ENCODE results near the gene IL19. TPM values are rescaled to one million over a fixed set of nuclear protein-coding genes. Genes with fewer than 3 reads are reported as not detected.
A peak's percentile ranks its signal among the peaks of the same experiment; 100 is the strongest.

The IL19 gene
- total and polyA plus RNA-seq, 4 donors = not detected

DNA sequence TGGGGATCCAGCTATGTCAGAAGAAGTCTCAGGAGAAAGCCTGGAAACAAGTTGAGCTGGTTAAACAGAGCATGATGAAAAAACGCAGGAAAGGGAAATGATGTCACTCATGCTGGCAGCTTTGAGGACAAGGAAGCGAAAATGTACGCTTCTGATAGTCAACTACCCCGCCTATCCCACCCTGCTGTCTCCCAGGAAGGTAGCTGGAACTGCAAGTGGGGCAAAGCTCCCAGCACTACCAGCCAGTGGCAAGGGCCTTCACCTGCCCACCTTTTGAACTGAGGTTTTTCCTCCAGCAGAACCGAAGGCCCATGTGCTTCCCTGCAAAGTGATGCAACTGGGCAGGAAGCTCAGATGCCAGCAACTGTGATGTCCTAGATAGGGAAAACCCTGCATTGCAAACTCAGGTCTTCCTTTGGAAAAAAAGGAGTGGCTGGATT lies 88.5 kb downstream of the IL19 start:
- Histone ChIP-seq H3K27ac (ENCODE audit: low read depth, low read length) (no peak overlapping the region), H3K36me3 (ENCODE audit: control insufficient read depth, insufficient read depth, low read length) (no peaks in the 10 kb centered on the region), H3K4me3 (ENCODE audit: low read depth, low read length) (no peak overlapping the region), H3K4me1 (ENCODE audit: control insufficient read depth, insufficient read depth, low read length) (no peaks in the 10 kb centered on the region), H3K27me3 (ENCODE audit: control insufficient read depth, insufficient read depth, low read length) (no peaks in the 10 kb centered on the region), H3K9me3 (ENCODE audit: control insufficient read depth, insufficient read depth, low read length) (no peaks in the 10 kb centered on the region)
- WGBS (ENCODE audit: insufficient coverage) = 81% methylated on average over 4 of the region's 5 CpGs
- no peak for DNase-seq (ENCODE audit: low read depth in 4 of 6, low spot score in 6 of 6)

DNA sequence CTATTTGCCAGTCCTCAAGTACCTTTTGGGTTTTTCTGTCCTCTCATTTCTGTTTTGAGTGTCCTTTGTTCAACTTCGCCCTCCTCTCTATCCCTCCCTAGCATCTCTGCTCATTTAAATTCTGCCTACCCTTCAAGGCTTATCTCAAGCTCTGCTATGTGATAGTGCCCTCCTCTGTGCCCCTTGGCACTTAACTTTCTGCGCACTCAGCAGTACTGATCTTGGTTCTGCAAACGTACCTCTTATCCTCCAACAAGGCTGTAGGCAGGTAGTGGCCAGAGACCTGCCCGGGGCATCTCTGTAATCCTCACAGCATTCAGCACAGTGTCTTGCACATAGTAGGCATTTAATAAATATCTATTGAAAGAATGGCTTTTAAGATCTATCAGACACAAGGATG lies 89.6 kb downstream of the IL19 start:
- Histone ChIP-seq H3K4me1 (ENCODE audit: control insufficient read depth, insufficient read depth, low read length) (no peaks in the 10 kb centered on the region), H3K9me3 (ENCODE audit: control insufficient read depth, insufficient read depth, low read length) (no peaks in the 10 kb centered on the region), H3K36me3 (ENCODE audit: control insufficient read depth, insufficient read depth, low read length) (no peaks in the 10 kb centered on the region), H3K4me3 (ENCODE audit: low read depth, low read length) (no peak overlapping the region), H3K27ac (ENCODE audit: low read depth, low read length) (no peak overlapping the region), H3K27me3 (ENCODE audit: control insufficient read depth, insufficient read depth, low read length) (no peaks in the 10 kb centered on the region)
- 91% methylated on average over 2 of the region's 4 CpGs for WGBS (ENCODE audit: insufficient coverage)
- no peak for DNase-seq (ENCODE audit: low read depth in 4 of 6, low spot score in 6 of 6)

DNA sequence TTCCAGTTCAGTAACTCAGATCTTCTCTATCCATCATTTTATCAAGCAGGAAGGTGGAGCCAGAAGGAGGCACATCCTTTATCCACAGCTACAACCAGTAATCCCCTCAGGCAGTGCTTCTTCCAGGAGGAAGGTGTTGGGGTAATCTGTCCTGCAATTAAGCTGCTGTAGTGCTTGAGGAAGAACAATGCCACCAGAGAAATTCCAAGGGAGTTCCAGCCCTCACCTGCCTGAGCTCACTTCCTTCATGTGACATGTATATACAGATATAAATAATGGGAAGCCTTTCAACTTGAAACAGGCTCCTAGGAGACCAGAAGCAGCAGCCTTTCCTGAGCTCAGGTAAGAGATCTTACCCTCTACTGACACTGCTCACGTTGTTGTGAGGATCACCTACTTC lies 92.7 kb downstream of the IL19 start:
- H3K27me3 ChIP-seq (ENCODE audit: control insufficient read depth, insufficient read depth, low read length) = no peaks in the 10 kb centered on the region
- no peaks in the 10 kb centered on the region for H3K36me3 ChIP-seq (ENCODE audit: control insufficient read depth, insufficient read depth, low read length)
- H3K27ac ChIP-seq (ENCODE audit: low read depth, low read length) = no peak overlapping the region
- no peaks in the 10 kb centered on the region for H3K4me1 ChIP-seq (ENCODE audit: control insufficient read depth, insufficient read depth, low read length)
- no peak for DNase-seq (ENCODE audit: low read depth in 4 of 6, low spot score in 6 of 6)
- WGBS (ENCODE audit: insufficient coverage) = 71% methylated on average over 1 of the region's 1 CpG
- H3K9me3 ChIP-seq (ENCODE audit: control insufficient read depth, insufficient read depth, low read length) = no peaks in the 10 kb centered on the region
- H3K4me3 ChIP-seq (ENCODE audit: low read depth, low read length) = no peak overlapping the region

DNA sequence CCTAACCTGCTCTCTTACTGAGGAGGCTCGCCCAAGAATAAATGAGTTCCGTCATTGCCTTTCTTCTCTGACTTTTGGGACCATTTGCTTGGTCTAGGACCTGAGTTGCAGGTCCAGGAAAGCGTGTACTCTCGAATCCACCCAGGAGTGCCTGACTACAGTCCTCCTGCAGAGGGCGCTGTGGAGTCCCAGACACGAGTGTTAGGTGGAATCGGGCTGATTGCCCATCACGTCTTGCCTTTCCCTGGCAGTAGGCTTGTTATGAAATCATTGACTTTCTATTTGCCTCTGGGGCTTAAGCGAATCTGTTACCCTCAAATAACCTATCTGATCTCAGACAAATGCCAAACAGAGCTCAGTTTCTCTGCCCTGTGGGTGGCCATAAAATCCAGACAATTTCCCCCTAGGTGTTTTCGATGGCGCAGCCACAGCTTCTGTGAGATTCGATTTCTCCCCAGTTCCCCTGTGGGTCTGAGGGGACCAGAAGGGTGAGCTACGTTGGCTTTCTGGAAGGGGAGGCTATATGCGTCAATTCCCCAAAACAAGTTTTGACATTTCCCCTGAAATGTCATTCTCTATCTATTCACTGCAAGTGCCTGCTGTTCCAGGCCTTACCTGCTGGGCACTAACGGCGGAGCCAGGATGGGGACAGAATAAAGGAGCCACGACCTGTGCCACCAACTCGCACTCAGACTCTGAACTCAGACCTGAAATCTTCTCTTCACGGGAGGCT lies 94.5 kb downstream of the IL19 start, which contains the start of gene IL20:
Gene IL20, plus strand, starts transcription at position 685 of the 733 bp plus-strand sequence. CDS start 230 bp downstream, outside the sequence.
- H3K27ac ChIP-seq (ENCODE audit: low read depth, low read length) = no peak within 1 kb of the TSS
- H3K27me3 ChIP-seq (ENCODE audit: control insufficient read depth, insufficient read depth, low read length) = no peaks in the 10 kb centered on the region
- peak in 2 of 6 donors; percentile 26 to 43 for DNase-seq (ENCODE audit: low read depth in 4 of 6, low spot score in 6 of 6)
- 43% methylated on average over 15 of the region's 19 CpGs for WGBS (ENCODE audit: insufficient coverage)
- H3K9me3 ChIP-seq (ENCODE audit: control insufficient read depth, insufficient read depth, low read length) = no peaks in the 10 kb centered on the region
- H3K4me3 ChIP-seq (ENCODE audit: low read depth, low read length) = no peak within 1 kb of the TSS
- no peaks in the 10 kb centered on the region for H3K36me3 ChIP-seq (ENCODE audit: control insufficient read depth, insufficient read depth, low read length)
- H3K4me1 ChIP-seq (ENCODE audit: control insufficient read depth, insufficient read depth, low read length) = no peaks in the 10 kb centered on the region

DNA sequence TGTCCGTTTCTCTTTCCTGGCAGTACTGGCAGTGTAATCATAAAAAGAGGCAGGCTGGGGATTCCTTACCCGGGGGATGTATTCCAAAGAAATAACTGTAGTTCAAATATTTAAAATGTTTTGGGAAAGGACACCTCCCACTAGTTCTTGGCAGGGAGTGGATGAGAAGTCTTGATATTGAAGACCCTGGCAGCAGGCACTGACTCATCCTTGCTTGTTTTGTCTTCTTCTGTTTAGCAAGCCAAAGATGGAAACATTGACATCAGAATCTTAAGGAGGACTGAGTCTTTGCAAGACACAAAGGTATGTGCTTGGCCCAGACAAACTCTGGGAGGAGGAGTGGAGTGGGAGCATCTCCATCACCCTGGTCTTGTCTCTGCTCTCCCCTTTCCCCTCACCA lies 95.5 kb downstream of the IL19 start:
- H3K36me3 ChIP-seq (ENCODE audit: control insufficient read depth, insufficient read depth, low read length) = no peaks in the 10 kb centered on the region
- DNase-seq (ENCODE audit: low read depth in 4 of 6, low spot score in 6 of 6) = no peak
- H3K4me3 ChIP-seq (ENCODE audit: low read depth, low read length) = no peak overlapping the region
- no peaks in the 10 kb centered on the region for H3K4me1 ChIP-seq (ENCODE audit: control insufficient read depth, insufficient read depth, low read length)
- H3K9me3 ChIP-seq (ENCODE audit: control insufficient read depth, insufficient read depth, low read length) = no peaks in the 10 kb centered on the region
- H3K27ac ChIP-seq (ENCODE audit: low read depth, low read length) = no peak overlapping the region
- no peaks in the 10 kb centered on the region for H3K27me3 ChIP-seq (ENCODE audit: control insufficient read depth, insufficient read depth, low read length)
- no CpG with 5 or more reads among the region's 2 CpGs for WGBS (ENCODE audit: insufficient coverage)

GRCh38 chr1:206867239-206867638 lies 96.7 kb downstream of the IL19 start:
- H3K9me3 ChIP-seq (ENCODE audit: control insufficient read depth, insufficient read depth, low read length) = no peaks in the 10 kb centered on the region
- no peak for DNase-seq (ENCODE audit: low read depth in 4 of 6, low spot score in 6 of 6)
- H3K27me3 ChIP-seq (ENCODE audit: control insufficient read depth, insufficient read depth, low read length) = no peaks in the 10 kb centered on the region
- WGBS (ENCODE audit: insufficient coverage) = 100% methylated on average over 1 of the region's 1 CpG
- no peak overlapping the region for H3K4me3 ChIP-seq (ENCODE audit: low read depth, low read length)
- no peak overlapping the region for H3K27ac ChIP-seq (ENCODE audit: low read depth, low read length)
- no peaks in the 10 kb centered on the region for H3K4me1 ChIP-seq (ENCODE audit: control insufficient read depth, insufficient read depth, low read length)
- H3K36me3 ChIP-seq (ENCODE audit: control insufficient read depth, insufficient read depth, low read length) = no peaks in the 10 kb centered on the region

- no peaks in the 10 kb centered on the region for H3K36me3 ChIP-seq (ENCODE audit: control insufficient read depth, insufficient read depth, low read length)
- no peaks in the 10 kb centered on the region for H3K27me3 ChIP-seq (ENCODE audit: control insufficient read depth, insufficient read depth, low read length)
- H3K4me3 ChIP-seq (ENCODE audit: low read depth, low read length) = no peak overlapping the region
- H3K4me1 ChIP-seq (ENCODE audit: control insufficient read depth, insufficient read depth, low read length) = no peaks in the 10 kb centered on the region
- no peak for DNase-seq (ENCODE audit: low read depth in 4 of 6, low spot score in 6 of 6)
- no peak overlapping the region for H3K27ac ChIP-seq (ENCODE audit: low read depth, low read length)
- H3K9me3 ChIP-seq (ENCODE audit: control insufficient read depth, insufficient read depth, low read length) = no peaks in the 10 kb centered on the region
Measured at GRCh38 chr1:206867716-206868115, 97.1 kb downstream of the IL19 start.

- Histone ChIP-seq H3K4me1 (ENCODE audit: control insufficient read depth, insufficient read depth, low read length) (no peaks in the 10 kb centered on the region), H3K36me3 (ENCODE audit: control insufficient read depth, insufficient read depth, low read length) (no peaks in the 10 kb centered on the region), H3K27me3 (ENCODE audit: control insufficient read depth, insufficient read depth, low read length) (no peaks in the 10 kb centered on the region), H3K4me3 (ENCODE audit: low read depth, low read length) (no peak overlapping the region), H3K27ac (ENCODE audit: low read depth, low read length) (no peak overlapping the region), H3K9me3 (ENCODE audit: control insufficient read depth, insufficient read depth, low read length) (no peaks in the 10 kb centered on the region)
- no peak for DNase-seq (ENCODE audit: low read depth in 4 of 6, low spot score in 6 of 6)
- WGBS (ENCODE audit: insufficient coverage) = no CpG with 5 or more reads among the region's 1 CpG
Measured at GRCh38 chr1:206868264-206868663, 97.7 kb downstream of the IL19 start.

DNA sequence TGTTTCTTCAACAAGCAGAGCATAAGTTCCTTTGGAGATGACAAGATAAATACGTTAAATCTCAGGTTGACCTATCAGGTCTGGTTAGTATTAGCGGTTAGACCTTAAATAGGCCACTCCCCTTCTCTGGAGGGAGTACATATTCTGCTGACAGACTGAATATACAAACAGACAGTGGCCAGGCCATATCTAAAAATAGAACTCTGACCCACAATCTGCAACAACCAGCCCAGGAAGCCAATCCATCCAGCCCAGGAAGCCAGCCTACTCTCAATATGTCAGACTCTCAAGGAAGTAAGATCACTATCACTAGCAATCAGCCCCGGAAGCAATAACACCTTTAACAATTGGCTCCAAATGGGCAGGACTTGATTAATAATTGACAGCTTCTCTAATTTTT lies 101.6 kb downstream of the IL19 start:
- H3K27me3 ChIP-seq (ENCODE audit: control insufficient read depth, insufficient read depth, low read length) = no peaks in the 10 kb centered on the region
- no peak overlapping the region for H3K4me3 ChIP-seq (ENCODE audit: low read depth, low read length)
- WGBS (ENCODE audit: insufficient coverage) = 88% methylated on average over 3 of the region's 3 CpGs
- H3K36me3 ChIP-seq (ENCODE audit: control insufficient read depth, insufficient read depth, low read length) = no peaks in the 10 kb centered on the region
- H3K9me3 ChIP-seq (ENCODE audit: control insufficient read depth, insufficient read depth, low read length) = no peaks in the 10 kb centered on the region
- no peak for DNase-seq (ENCODE audit: low read depth in 4 of 6, low spot score in 6 of 6)
- no peak overlapping the region for H3K27ac ChIP-seq (ENCODE audit: low read depth, low read length)
- H3K4me1 ChIP-seq (ENCODE audit: control insufficient read depth, insufficient read depth, low read length) = no peaks in the 10 kb centered on the region

DNA sequence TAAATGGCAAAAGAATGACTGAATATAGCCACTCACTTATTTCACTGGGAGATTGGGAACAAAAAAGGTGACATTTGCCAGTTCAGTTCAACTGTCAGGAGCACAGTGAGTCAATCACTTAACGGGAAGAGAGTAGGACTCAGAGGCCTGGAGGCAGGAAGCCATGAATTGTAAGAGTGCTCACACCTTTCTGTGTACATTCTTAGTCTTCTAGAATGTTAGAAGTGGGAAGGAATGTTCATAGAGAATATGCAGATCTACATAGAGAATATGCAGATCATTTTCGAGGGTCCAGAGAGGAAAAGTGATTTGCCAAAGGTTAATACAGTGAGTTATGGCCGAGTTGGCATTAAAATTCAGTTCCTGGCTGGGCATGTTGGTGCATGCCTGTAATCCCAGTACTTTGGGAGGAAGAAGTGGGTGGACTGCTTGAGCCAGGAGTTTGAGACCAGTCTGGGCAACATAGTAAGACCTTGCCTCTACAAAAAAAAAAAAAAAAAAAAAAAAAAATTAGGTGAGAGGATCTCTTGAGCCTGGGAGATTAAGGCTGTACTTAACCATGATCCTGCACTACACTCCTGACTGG lies 103.1 kb downstream of the IL19 start:
- WGBS (ENCODE audit: insufficient coverage) = 91% methylated on average over 3 of the region's 3 CpGs
- no peak for DNase-seq (ENCODE audit: low read depth in 4 of 6, low spot score in 6 of 6)

More for the DNA sequence above, 103.1 kb downstream of the IL19 start:
- H3K36me3 ChIP-seq (ENCODE audit: control insufficient read depth, insufficient read depth, low read length) = no peaks in the 10 kb centered on the region
- H3K4me1 ChIP-seq (ENCODE audit: control insufficient read depth, insufficient read depth, low read length) = no peaks in the 10 kb centered on the region
- H3K4me3 ChIP-seq (ENCODE audit: low read depth, low read length) = no peak overlapping the region
- peaks cover 6% of the 10 kb centered on the region for H3K9me3 ChIP-seq (ENCODE audit: control insufficient read depth, insufficient read depth, low read length)
- no peak overlapping the region for H3K27ac ChIP-seq (ENCODE audit: low read depth, low read length)
- no peaks in the 10 kb centered on the region for H3K27me3 ChIP-seq (ENCODE audit: control insufficient read depth, insufficient read depth, low read length)
